NT2/D1 (cell line): ENCODE results near the gene EMD.

Experiments used
- SUZ12 ChIP-seq: IDR thresholded peaks from 2 replicates; pipeline ENCODE4 v1.6.1; 2011; ENCODE audit not compliant: insufficient read length, insufficient read depth; ENCODE audit errors: extremely low read depth
- YY1 ChIP-seq: IDR thresholded peaks from 2 replicates; pipeline ENCODE4 v1.6.1; 2011; ENCODE audit not compliant: insufficient read length, insufficient read depth
- ZNF274 ChIP-seq: IDR thresholded peaks from 2 replicates; pipeline ENCODE4 v1.6.1; 2011; ENCODE audit warnings: mild to moderate bottlenecking, low read depth, low read length

DNA sequence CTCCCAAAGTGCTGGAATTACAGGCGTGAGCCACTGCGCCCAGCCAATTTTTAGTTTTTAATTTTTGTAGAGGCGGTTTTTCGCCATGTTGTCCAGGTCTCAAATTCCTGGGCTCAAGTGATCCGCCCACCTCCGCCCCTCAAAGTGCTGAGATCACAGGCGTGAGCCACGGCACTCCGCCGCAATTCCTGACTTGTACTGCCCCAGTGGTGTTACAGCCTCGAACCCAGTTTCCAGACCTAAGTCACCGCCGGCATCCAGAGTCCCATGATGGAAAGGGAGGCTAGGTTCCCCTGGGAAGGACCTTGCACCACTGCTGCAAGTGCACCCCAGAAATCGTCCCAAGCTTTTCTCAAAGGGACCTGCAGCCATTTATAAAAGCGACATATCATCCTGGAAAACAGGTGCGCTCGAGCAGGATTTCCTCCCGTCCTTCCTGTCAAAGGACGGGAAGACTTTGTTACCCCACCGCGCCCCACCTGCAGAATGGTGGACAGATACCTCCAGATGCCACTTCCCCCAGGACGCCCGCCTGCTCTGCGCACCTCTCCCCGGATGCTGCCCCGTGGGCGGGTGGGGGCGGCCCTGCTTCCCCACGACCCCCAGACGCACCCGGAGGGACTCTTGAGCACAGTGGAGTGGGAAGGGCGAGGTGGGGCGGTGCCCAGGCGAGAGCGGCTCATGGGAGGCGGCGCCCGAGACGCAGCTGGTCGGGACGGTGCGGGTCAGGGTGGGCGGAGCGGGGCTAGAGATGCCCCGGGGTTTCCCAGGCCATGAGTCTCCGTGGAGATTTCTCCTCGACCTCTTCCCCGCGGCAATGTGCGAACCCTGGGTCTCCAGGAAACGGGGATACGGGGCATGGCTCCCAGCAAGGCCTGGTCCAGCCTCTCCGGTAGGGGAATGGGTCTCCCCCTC is 18.1 kb downstream of the EMD start:
- TF ChIP-seq YY1 (no peak), ZNF274 (no peak), SUZ12 (no peak)
